Mucosa of rectum (tissue), 2 donors: ENCODE results near the gene TAS2R30.

Experiments
- H3K27ac ChIP-seq, 2 donors: one replicate each; pipeline ENCODE4 v1.7.0; 2013; ENCODE audit warnings: inconsistent platforms in 2 of 2, low read depth in 2 of 2, low read length in 2 of 2
- H3K27me3 ChIP-seq, 2 donors: one replicate each; pipeline ENCODE4 v1.7.0; 2013; ENCODE audit warnings: low read length in 2 of 2; ENCODE audit not compliant: control insufficient read depth in 2 of 2, insufficient read depth in 2 of 2
- H3K36me3 ChIP-seq, 2 donors: one replicate each; pipeline ENCODE4 v1.7.0; 2013; ENCODE audit warnings: low read length in 2 of 2; ENCODE audit not compliant: control insufficient read depth in 2 of 2, insufficient read depth in 2 of 2
- H3K4me1 ChIP-seq, 2 donors: one replicate each; pipeline ENCODE4 v1.7.0; 2013; ENCODE audit warnings: low read length in 2 of 2, mild to moderate bottlenecking in 1 of 2; ENCODE audit not compliant: control insufficient read depth in 2 of 2, insufficient read depth in 2 of 2
- H3K4me3 ChIP-seq, 2 donors: one replicate each; pipeline ENCODE4 v1.7.0; 2013; ENCODE audit warnings: low read length in 2 of 2
- H3K9ac ChIP-seq, 2 donors: one replicate each; pipeline ENCODE4 v1.7.0; 2013; ENCODE audit warnings: low read length in 2 of 2, low read depth in 1 of 2, mild to moderate bottlenecking in 1 of 2
- H3K9me3 ChIP-seq, 2 donors: one replicate each; pipeline ENCODE4 v1.7.0; 2013; ENCODE audit warnings: low read length in 2 of 2; ENCODE audit not compliant: control insufficient read depth in 2 of 2
- donor health status: healthy.
- donor health status: Normal muscosa, but diverticular disease.

The TAS2R30 gene

GRCh38 chr12:11162502-11162901 is 28.1 kb upstream of the TAS2R30 start:
- Histone ChIP-seq H3K36me3 (peaks cover 5 to 6% of the 10 kb centered on the region in 2 donors), H3K4me3 (no peak overlapping the region), H3K9me3 (no peaks in the 10 kb centered on the region), H3K27ac (no peak overlapping the region), H3K27me3 (no peaks in the 10 kb centered on the region), H3K4me1 (peaks cover 0 to 2% of the 10 kb centered on the region in 2 donors), H3K9ac (no peak overlapping the region)

DNA sequence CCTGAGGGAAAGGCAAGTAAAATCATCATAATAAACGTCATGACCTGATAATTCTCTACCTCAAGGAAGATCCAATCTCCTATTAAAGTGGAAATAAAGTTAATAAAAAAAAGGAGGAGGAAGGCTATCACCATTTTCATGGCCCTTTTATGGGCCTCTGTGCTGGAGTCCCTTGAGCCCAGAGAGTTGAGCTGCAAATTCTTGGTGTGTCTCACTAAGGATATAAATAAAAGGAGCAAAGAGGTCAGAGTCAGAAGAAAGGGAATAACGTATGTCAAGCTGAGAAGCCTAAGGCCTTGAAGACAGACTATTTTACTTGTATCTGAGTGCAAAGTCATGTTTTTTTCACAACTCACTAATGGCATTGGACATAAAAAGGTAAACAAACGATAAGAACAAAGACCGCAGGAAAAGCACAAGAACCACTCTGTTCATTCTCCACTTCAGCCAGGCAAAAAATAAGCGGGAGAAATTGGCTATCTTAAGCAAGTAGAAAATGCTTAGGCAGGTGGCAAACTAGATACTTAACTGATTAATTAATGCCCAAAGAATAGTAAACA is 24.5 kb upstream of the TAS2R30 start:
- Histone ChIP-seq H3K27me3 (no peaks in the 10 kb centered on the region), H3K4me1 (peaks cover 0 to 2% of the 10 kb centered on the region in 2 donors), H3K9me3 (no peaks in the 10 kb centered on the region), H3K36me3 (no peaks in the 10 kb centered on the region), H3K4me3 (no peak overlapping the region), H3K27ac (no peak overlapping the region), H3K9ac (no peak overlapping the region)

DNA sequence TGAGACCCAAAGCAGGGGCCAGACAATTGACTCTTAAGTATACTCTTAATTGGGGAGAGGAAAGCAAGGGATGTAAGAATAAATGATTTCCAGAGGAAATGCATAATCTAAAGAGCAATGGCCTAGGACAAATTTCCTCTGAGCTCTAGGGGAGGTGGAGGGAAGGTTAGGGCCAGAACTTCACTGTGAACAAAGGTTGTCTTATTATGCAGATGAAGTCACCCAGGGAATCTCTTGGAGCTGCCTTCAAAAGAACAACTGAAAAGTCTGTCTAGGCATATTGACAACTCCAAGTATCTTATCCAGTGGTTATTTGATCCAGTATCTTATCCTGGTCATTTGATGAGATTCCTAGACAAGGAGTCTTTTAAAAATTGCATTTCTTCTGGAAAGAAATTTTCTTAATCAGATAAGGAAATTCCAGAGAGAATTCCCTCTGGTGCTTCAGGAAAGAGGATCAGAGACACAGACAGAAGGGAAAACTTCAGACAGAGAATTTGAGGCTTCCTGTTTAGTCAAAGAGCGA is 20.0 kb upstream of the TAS2R30 start:
- H3K9ac ChIP-seq, result no peak overlapping the region
- H3K9me3 ChIP-seq, result no peaks in the 10 kb centered on the region
- no peaks in the 10 kb centered on the region for H3K27me3 ChIP-seq
- peaks cover 0 to 2% of the 10 kb centered on the region in 2 donors for H3K4me1 ChIP-seq
- H3K4me3 ChIP-seq, result no peak overlapping the region
- no peaks in the 10 kb centered on the region for H3K36me3 ChIP-seq
- H3K27ac ChIP-seq, result no peak overlapping the region

GRCh38 chr12:11152725-11153124 is 18.3 kb upstream of the TAS2R30 start:
- Histone ChIP-seq H3K27me3 (no peaks in the 10 kb centered on the region), H3K9ac (no peak overlapping the region), H3K36me3 (no peaks in the 10 kb centered on the region), H3K27ac (no peak overlapping the region), H3K9me3 (no peaks in the 10 kb centered on the region), H3K4me3 (no peak overlapping the region), H3K4me1 (no peaks in the 10 kb centered on the region)

- no peak overlapping the region for H3K4me3 ChIP-seq
- no peak overlapping the region for H3K9ac ChIP-seq
- H3K4me1 ChIP-seq, result no peaks in the 10 kb centered on the region
- H3K9me3 ChIP-seq, result no peaks in the 10 kb centered on the region
- H3K27ac ChIP-seq, result no peak overlapping the region
- H3K36me3 ChIP-seq, result no peaks in the 10 kb centered on the region
- H3K27me3 ChIP-seq, result no peaks in the 10 kb centered on the region
These were observed 16.4 kb upstream of the TAS2R30 start for GRCh38 chr12:11150832-11151231.

GRCh38 chr12:11147420-11147819 is 13.0 kb upstream of the TAS2R30 start:
- no peak overlapping the region for H3K27ac ChIP-seq
- H3K9me3 ChIP-seq, result peaks cover 0 to 2% of the 10 kb centered on the region in 2 donors
- no peak overlapping the region for H3K4me3 ChIP-seq
- H3K27me3 ChIP-seq, result no peaks in the 10 kb centered on the region
- H3K36me3 ChIP-seq, result no peaks in the 10 kb centered on the region
- no peak overlapping the region for H3K9ac ChIP-seq
- no peaks in the 10 kb centered on the region for H3K4me1 ChIP-seq

DNA sequence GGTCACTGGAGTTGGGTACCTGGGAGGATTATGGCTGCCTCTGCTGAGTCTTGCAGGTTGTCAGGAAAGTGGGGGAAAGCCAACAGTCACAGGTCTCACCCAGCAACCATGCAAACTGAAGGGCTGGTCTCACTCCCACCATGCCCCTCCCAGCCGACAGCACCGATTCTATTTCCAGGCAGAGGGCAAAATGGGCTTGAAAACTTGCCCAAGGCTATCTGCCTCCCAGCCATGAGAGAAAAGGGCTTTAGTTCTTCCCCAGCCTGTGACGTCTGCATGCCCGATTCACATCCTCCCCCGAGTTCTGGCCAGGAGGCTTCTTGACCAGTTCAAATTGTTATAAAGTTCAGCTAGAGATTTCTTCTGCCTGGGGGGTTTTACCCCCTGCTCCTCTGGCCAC is 9.9 kb upstream of the TAS2R30 start:
- H3K36me3 ChIP-seq, result no peaks in the 10 kb centered on the region
- no peaks in the 10 kb centered on the region for H3K4me1 ChIP-seq
- no peaks in the 10 kb centered on the region for H3K27me3 ChIP-seq
- no peak overlapping the region for H3K4me3 ChIP-seq
- peaks cover 0 to 2% of the 10 kb centered on the region in 2 donors for H3K9me3 ChIP-seq
- H3K27ac ChIP-seq, result no peak overlapping the region
- no peak overlapping the region for H3K9ac ChIP-seq

GRCh38 chr12:11143352-11143751 is 8.9 kb upstream of the TAS2R30 start:
- Histone ChIP-seq H3K9ac (no peak overlapping the region), H3K9me3 (peaks cover 0 to 2% of the 10 kb centered on the region in 2 donors), H3K27ac (no peak overlapping the region), H3K27me3 (no peaks in the 10 kb centered on the region), H3K4me1 (no peaks in the 10 kb centered on the region), H3K4me3 (no peak overlapping the region), H3K36me3 (no peaks in the 10 kb centered on the region)

- no peaks in the 10 kb centered on the region for H3K36me3 ChIP-seq
- no peaks in the 10 kb centered on the region for H3K9me3 ChIP-seq
- no peaks in the 10 kb centered on the region for H3K4me1 ChIP-seq
- H3K27ac ChIP-seq, result no peak overlapping the region
- no peak overlapping the region for H3K9ac ChIP-seq
- no peak overlapping the region for H3K4me3 ChIP-seq
- H3K27me3 ChIP-seq, result no peaks in the 10 kb centered on the region
These were observed 1.6 kb upstream of the TAS2R30 start for GRCh38 chr12:11136075-11136474.

- Histone ChIP-seq H3K4me1 (no peaks in the 10 kb centered on the region), H3K9me3 (no peaks in the 10 kb centered on the region), H3K4me3 (no peak overlapping the region), H3K36me3 (no peaks in the 10 kb centered on the region), H3K27me3 (no peaks in the 10 kb centered on the region), H3K9ac (no peak overlapping the region), H3K27ac (no peak overlapping the region)
These were observed 628 bp downstream of the TAS2R30 start for GRCh38 chr12:11133816-11134215.
